SHP77 (cell line): Measurements from ENCODE around the gene TSC22D4.

Experiments used
- DNase-seq, 2 experiments: peaks; one replicate each; lab custom pipeline; 2025; lab: John Stamatoyannopoulos, UW

TSC22D4 gene

DNA sequence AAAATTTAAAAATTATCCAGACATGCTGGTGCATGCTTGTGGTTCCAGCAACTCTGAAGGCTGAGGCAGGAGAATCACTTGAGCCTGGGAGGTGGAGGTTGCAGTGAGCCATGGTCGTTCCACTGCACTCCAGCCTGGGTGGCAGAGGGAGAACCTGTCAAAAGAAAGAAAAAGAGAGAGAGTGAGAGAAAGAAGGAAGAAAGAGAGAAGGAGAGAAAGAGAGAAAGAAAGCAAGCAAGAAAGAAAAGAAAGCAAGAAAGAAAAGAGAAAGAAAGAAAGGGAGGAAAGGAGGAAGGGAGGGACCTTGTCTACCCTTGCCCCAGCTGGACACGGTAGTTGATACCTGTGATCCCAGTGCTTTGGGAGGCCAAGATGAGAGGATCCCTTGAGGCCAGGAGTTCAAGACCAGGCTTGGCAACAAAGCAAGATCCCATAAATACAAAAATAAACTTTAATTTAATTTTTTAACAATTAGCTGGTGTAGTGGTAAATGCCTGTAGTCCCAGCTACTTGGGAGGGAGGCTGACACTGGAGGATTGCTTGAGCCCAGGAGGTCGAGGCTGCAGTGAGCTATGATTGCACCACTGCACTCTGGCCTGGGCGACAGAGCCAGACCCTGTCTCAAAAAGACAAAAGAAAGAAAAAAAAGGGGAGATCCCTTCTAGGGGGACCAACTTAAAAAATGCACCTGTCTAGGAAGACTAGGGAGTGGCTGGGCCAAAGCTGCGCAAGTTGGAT lies 13.9 kb upstream of the TSC22D4 start:
- DNase-seq, result no peak

DNA sequence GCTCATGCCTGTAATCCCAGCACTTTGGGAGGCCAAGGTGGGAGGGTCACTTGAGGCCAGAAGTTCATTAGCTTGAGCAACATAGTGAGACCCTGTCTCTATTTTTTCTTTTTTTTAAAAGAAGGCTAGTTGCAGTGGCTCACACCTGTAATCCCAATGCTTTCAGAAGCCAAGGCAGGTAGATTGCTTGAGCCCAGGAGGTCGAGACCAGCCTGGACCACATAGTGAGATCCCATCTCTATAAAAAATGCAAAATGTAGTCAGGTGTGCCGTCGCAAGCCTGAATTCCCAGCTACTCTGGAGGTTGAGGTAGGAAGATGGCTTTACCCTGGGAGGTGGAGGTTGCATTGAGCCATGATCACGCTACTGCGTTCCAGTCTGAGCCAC lies 12.2 kb upstream of the TSC22D4 start:
- no peak for DNase-seq

DNA sequence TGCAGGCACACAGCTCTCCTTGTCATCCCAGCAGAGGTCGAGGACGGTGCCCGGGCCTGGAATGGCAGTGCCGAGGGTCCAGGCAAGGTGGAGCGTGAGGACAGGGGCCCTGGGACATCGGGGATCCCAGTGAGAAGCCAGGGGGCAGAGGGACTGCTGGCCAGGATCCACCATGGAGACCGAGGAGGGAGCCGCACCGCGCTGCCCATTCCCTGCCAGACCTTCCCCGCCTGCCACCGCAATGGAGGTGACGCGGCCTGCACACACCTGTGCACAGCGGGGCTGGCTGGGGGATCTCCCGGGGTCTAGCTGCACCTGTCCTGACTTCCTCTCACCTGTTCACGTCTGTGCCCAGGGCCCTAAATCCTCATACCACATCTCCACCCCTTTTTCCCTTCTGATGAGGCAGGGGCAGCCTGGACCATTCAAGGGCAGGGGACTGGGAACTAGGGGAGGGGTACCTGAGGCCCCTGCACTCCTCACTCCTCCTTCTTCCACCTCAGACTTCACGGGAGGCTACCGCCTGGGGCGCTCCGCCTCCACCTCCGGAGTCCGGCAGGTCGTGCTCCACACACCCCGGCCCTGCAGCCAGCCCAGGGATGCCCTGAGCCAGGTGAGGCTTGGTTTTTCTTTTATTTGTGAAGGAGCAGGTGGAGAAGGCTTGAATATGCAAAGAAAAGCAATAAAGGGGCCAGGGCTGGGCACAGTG lies 11.6 kb upstream of the TSC22D4 start:
- no peak for DNase-seq

DNA sequence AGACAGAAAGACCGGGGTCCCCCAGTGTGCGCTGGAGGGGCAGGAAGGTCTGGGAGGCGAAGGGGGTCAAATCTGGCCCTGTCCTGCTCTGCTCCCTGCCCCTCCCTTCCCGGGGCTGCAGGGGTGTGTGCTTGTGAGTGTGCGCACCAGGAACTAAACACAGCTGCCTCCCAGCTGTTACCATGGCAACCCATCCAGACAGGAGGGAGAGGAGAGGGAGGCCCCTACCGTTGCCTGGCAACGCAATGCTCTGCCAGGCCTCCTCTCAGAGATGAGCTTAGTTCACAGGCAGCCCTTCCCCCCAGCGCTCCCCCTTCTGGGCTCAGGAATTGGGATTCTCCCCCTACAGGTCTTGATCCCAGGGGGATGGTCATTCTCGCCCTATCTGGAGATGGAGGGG lies 10.8 kb upstream of the TSC22D4 start:
- peak; percentile 93 to 97 for DNase-seq

DNA sequence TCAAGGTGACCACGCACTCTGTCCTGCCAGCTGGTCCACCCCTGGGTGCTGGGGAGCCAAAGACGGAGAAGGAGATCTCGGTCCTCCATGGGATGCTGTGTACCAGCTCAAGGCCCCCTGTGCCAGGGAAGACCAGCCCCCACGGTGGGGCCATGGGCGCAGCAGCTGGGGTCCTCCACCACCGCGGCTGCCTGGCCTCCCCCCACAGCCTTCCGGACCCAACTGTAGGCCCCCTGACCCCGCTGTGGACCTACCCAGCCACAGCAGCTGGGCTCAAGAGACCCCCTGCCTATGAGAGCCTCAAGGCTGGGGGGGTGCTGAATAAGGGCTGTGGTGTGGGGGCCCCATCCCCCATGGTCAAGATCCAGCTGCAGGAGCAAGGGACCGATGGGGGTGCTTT lies 10.1 kb upstream of the TSC22D4 start:
- no peak for DNase-seq

DNA sequence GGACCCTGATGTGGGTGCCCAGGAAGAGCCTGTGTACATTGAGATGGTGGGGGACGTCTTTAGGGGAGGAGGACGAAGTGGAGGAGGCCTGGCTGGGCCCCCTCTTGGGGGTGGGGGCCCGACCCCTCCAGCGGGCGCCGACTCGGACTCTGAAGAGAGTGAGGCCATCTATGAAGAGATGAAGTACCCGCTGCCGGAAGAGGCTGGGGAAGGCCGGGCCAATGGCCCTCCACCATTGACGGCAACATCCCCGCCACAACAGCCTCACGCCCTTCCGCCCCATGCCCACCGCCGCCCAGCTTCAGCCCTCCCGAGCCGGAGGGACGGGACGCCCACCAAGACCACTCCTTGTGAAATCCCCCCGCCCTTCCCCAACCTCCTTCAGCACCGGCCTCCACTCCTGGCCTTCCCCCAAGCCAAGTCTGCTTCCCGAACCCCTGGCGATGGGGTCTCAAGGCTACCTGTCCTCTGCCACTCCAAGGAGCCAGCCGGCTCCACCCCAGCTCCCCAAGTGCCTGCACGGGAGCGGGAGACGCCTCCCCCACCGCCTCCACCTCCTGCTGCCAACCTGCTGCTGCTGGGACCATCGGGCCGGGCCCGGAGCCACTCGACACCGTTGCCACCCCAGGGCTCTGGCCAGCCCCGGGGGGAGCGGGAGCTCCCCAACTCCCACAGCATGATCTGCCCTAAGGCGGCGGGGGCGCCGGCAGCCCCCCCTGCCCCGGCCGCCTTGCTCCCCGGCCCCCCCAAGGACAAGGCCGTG lies 9.5 kb upstream of the TSC22D4 start:
- no peak for DNase-seq

DNA sequence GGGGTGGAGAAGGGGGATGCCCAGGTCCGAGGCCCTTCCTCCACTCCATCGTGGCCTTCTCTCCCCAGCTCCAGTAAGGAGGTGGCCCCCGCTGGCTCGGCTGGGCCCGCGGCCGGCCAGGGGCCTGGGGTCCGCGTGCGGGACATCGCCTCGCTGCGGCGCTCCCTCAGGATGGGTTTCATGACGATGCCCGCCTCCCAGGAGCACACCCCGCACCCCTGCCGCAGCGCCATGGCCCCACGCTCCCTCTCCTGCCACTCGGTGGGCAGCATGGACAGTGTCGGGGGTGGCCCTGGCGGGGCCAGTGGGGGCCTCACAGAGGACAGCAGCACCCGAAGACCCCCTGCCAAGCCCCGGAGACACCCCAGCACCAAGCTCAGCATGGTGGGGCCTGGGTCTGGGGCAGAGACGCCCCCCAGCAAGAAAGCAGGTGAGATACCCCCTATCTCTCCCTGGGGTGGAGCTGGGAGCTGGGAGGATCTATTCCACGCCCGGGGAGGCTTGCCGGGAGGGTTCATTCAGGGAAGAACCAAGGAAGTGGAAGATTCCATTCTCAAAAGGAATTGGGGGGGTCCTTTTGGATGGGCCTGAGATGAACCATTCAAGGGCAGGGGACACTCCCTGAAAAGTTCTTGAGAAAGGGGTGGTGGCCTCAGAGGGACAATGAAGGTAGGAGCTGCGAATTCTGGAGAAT lies 7.9 kb upstream of the TSC22D4 start:
- no peak for DNase-seq

DNA sequence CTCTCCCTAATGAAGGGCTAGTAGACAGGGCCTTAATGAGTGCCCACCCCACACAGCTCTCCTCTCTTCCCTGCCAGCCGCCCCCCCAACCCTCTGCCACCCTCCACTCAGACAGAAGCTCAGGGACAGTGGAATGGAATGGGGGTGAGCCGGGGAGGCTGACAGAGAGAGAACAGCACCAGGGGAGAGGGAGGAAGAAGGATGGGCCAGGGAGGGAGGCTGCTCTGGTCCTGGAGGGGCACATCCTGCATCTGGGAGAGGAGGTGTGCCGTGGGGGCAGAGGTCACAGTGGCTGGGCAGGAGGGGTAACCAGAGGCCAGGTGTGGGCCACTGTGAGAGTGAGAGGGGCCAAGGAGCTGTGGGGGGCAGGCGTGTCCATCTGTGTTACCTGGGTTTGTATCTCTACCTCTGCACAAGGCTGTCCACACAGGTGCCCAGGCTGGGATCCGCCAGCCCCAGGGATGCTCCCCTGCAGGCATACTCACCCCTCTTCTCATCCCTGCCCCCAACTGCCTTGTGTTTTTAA lies 7.2 kb upstream of the TSC22D4 start:
- DNase-seq, result no peak

DNA sequence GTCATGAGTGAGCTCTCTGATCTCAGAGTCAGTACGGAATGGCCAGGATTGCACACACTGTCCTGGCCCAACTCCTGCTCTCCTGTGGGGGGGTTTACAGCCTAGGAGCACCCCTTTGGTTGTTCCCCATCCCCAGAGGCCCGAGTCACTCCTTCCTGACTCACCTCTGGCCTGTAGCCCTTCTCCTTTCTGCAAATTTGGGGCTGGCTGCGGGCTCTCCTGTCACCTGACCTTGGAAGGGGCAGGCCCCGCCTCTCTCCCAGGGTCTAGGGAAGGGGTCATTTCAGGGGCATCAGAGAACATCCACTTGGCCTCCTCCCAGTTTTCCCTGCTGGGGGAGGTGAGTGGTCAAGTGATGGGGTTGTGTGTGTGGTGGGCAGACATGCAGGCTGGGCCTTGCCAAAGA lies 6.5 kb upstream of the TSC22D4 start:
- no peak for DNase-seq

DNA sequence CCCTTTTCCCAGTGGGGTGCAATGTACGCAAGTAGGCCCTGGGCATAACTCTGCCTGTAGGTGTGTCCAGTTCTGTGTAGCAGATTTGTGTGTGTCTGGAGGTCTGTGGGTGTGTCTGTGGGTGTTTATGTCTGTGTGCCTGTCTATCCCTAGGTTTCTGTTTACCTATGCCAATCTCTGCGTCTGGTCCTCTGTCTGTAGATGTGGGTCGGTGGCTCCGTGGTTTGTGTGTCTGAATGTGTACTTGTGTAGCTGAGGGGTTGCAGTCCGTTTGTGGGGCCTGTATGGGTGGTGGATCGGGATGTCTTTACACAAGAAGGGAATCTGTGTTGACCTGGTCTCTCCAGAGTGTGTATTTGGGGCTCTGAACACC lies 5.6 kb upstream of the TSC22D4 start:
- no peak for DNase-seq

DNA sequence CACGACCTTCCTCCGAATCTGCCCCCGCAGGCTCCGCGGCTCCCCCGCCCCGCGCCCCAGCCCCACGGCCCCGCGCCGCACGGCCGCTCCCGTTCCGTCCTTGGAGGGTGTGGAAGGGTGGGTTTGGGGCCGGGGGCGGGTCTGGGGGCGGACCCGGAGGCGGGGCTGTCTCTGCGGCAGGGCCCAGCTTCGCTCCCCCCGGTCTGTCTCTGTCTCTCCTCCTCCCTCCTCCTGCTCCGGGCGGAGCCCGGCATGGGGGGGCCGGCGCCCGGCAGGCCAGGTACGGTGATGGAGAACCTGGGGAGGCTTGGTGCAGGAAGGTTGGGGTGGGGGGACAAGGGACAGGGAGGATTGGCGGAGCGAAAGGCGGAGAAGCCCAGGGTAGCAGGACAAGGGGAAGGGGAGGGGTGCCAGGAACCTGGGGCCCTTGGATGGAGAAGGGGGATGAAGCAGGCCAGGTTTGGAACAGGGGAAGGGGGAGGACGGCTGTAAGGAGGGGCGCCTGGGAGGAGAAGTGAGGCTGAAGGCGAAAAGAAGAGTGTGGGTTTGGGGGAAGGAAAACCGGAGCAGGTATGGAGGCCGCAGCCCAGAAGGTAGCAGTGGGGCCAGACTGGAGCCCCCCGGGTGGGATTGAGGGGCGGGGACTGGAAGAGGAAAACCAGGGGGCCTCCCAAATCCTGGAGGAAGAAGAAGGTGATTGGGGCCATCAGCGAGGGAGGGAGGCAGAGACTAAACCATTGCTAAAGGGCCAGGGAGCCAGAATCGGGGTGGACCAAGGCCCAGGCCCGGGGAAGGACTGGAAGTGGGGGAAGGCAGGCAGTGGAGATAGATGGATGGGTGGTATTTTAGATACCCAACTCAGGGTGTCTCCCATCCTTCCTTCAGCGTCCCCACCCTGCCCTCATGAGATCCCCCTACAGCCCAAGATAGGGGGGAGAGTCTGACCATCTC lies 5.0 kb upstream of the TSC22D4 start, which contains the start of gene NYAP1:
Gene NYAP1 (plus strand): TSS at position 206 of the 951 bp plus-strand sequence. CDS start 1,385 bp downstream, outside the sequence.
- DNase-seq, result peak in 1 of 2 experiments; percentile 29

DNA sequence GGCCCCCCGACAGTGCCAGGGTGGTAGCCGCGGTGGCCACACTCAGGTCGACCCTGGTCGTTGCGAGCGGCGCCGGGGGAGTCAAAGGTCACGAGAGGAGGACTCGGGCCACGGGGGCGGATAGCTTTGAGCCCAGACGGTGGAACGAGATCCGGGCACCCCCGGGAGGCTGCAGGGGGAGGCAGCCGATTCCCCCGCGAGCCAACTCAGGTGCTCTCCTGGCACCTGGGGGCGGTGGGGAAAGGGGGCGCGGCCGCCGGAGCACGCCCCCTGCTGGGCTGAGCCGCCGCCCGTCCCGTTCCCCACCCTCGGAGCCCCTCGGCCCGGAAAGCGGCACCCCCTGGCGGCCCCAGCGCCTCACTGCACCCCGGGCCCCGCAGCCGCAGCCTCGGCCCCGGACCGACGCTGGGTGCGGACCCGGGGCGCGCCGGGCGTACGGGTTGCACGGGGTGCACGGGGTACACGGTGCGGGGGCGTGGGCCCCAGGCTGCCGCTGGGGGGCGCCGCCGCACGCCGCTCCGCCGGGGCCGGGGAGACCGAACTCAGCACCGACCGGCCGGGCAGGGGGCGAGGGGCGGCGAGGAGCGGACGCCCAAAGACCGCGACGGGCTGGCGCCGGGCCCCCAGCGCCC lies 4.2 kb upstream of the TSC22D4 start:
- peak; percentile 20 to 30 for DNase-seq

DNA sequence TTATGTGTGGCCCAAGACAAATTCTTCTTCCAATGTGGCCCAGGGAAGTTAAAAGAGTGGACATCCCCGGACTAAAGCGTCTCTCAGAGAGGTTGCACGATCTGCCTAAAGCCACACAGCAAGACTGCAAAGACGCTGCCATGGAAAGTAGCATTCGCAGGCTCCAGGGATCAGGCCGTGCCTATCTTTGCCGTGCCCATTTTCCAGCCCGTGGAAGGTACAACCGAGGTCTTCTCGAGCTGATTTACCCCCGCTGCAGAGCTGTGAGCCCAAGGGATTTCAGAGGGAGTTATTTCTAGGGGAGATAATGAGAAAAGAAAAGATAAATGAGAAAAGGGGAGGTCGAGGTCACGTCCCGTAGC lies 3.7 kb upstream of the TSC22D4 start:
- no peak for DNase-seq

DNA sequence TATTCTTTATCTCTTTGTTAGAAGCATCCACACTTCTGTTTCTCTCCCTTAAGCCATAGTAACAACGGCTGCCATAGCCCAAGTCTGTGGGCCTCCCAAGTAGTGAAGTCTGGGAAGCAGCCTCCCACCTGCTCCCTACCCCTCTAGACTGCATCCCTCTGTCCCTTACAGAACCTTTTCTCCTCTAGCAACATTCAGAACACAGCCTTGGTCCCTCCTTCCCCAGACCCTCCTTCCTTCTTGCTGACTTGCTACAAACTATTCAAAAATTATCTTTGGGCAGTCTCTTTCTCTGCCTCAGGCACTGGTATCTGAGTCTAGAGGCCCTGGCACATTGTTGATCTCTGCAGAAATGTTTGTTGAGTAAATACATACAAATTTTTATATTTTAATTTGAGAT lies 2.5 kb upstream of the TSC22D4 start:
- DNase-seq, result no peak

DNA sequence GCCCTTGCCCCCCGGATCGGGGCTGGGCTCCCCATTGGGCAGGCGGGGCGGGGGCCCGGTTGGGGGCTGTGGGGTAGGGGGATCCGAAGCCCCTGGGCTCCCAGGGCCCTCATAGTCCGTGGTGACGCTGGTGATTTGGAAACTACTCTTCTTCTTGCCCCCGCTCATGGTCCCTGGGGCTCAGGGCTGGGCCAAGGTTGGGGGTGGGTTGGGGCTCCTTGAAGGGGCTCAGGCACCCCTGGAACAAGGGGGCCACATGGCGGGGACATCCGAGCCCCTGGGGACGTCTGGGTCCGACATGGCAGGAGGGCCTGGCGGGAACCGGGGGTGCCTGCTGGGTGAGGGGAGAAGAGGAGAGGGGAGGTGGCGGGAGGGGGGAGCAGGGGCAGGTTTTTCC lies 1.1 kb downstream of the TSC22D4 start:
- no peak for DNase-seq

DNA sequence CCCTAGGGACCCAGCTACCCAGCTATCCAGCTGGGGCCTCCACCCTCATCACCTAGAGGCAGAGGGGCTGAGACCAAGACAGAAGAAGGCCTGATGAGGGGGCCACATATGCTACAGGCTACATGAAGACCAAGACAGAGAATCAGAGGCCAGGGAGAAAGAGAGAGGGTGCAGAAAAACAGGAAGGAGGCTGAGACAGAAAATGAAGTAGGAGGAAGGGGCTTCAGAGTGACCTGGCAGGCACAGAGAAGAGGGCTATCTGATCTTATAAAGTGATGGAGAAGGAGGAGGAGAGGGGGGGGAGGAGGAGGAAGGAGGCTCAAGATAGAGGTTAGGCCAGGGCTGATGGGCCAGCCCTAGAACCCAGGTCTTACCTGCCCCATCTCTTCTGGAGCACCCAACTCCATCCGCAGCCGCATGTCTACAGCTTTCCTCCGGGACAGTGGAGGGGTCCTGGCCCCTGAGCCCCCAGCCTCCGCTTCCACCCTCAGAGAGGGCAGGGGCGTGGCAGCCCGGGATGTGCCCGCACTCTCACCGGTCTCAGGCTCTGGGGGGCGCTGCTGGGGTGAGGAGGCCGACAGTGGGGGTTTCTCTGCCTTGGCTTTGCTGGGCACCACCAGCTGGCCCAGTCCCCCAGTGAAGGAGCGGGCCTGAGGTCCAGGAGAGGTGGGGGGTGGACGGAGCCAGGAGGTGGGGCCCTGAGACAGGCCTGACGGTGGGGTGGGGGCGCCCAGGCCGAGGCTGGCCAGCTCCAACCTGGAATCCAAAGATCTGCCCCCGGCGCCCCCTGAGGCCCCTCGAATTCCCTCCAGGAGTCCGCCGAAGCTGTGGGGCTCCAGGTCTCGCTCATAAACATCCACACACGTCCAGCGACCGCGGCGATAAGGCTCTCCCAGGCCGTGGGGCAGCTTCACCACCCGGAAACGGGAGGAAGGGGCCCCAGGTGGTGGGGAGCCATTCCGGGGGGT lies 1.8 kb downstream of the TSC22D4 start:
- DNase-seq, result no peak

DNA sequence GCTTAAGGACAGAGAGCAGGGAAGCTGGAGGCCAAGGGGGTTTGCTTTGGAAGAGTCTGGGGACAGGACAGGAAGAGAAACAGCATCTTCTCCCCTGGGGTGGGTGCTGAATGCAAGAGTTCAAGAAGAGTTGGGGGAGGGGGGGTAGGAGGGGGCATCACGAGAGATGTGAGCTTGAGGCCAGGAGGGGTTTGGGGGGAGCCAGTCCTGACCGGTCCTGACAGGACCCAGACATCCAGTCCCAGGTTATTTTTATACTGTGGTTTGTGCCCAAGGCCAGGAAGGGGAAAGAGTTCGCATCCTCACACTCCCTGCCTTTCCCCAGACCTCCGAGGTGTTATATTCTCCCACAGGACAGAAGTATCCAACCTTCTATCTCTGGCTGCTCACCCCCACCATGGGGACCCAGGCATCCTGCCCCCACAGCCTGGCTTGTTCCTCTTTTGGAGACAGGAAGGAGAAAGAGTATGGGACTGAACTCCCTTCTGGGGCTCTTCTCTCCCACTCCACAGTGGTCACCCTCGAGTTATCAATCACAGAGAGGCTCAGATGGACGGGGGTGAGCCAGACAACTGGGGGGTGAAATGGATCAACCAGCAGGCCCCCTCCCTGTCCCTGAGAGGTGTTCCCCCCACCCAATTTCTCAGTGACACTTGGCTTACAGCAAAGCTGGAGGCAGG lies 2.8 kb downstream of the TSC22D4 start:
- no peak for DNase-seq

DNA sequence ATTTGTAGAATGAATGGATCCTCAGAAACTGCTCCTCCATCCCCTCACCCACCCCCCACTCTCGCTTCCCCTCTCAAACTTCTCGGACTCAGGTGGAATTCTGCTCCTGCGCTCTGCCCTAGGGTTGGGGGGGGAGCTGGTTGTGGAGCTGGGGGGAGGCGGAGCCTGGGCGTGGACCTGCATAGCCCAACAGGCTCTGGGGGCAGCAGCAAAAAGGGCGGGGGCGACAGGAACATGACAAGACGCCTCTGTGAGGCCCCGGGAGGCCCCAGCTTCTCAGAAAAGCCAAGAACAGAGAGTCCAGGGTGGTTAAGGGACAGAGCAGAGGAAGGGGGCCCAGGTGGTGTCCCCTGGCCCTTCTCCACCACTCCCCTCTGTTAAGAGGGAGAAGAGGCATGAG lies 3.5 kb downstream of the TSC22D4 start:
- no peak for DNase-seq
